GM18498 (cell line): Measurements from ENCODE around the gene CAPZB.

Experiments
- ATAC-seq: cut with Tn5 transposase; IDR thresholded peaks from one replicate; pipeline ENCODE4 v1.9.1; 2021; ENCODE audit warnings: mild to moderate bottlenecking, moderate library complexity; ENCODE audit not compliant: unreplicated experiment

The CAPZB gene

GRCh38 chr1:19353596-19353995, 131.7 kb downstream of the CAPZB start:
- no peak for ATAC-seq

GRCh38 chr1:19352839-19353238, 132.5 kb downstream of the CAPZB start:
- ATAC-seq: no peak

- no peak for ATAC-seq
Observed at GRCh38 chr1:19351873-19352272, 133.5 kb downstream of the CAPZB start.

GRCh38 chr1:19350566-19350965, 134.8 kb downstream of the CAPZB start:
- ATAC-seq: no peak

GRCh38 chr1:19349999-19350398, 135.3 kb downstream of the CAPZB start:
- ATAC-seq: no peak

- no peak for ATAC-seq
Observed at GRCh38 chr1:19348441-19349198, 136.7 kb downstream of the CAPZB start.

GRCh38 chr1:19347533-19348172, 137.7 kb downstream of the CAPZB start:
- ATAC-seq: no peak

- ATAC-seq: no peak
Observed at GRCh38 chr1:19346026-19346425, 139.3 kb downstream of the CAPZB start.

GRCh38 chr1:19345391-19345790, 139.9 kb downstream of the CAPZB start:
- no peak for ATAC-seq

GRCh38 chr1:19344831-19345230, 140.5 kb downstream of the CAPZB start:
- ATAC-seq: no peak

GRCh38 chr1:19344372-19344810, 140.9 kb downstream of the CAPZB start:
- no peak for ATAC-seq

- ATAC-seq: no peak
Observed at GRCh38 chr1:19343617-19344350, 141.6 kb downstream of the CAPZB start.

GRCh38 chr1:19342894-19343616, 142.3 kb downstream of the CAPZB start:
- ATAC-seq: no peak

GRCh38 chr1:19342062-19342750, 143.1 kb downstream of the CAPZB start:
- ATAC-seq: no peak

GRCh38 chr1:19341201-19342061, 143.9 kb downstream of the CAPZB start:
- ATAC-seq: no peak

- ATAC-seq: no peak
Observed at GRCh38 chr1:19340387-19340937, 144.9 kb downstream of the CAPZB start.

- ATAC-seq: no peak
Observed at GRCh38 chr1:19339214-19339861, 146.0 kb downstream of the CAPZB start.

- no peak for ATAC-seq
Observed at GRCh38 chr1:19338323-19338762, 147.0 kb downstream of the CAPZB start.

GRCh38 chr1:19337289-19337688, 148.1 kb downstream of the CAPZB start:
- no peak for ATAC-seq
